Left lung (tissue), 10 donors: ENCODE data around the gene EDEM1. TPM values are rescaled to one million over a fixed set of nuclear protein-coding genes. Genes with fewer than 3 reads are reported as not detected.
A peak's percentile ranks its signal among the peaks of the same experiment; 100 is the strongest.

Experiments
- ATAC-seq: fragments of 200-7000 bp; cut with Tn5 transposase; one replicate; pipeline ENCODE4 v1.9.1; 2020; ENCODE audit warnings: moderate library complexity
- DNase-seq, 4 donors: peaks; one replicate each; pipeline ENCODE4 v3.0.0-alpha.2; 2013 to 2020
- H3K27ac ChIP-seq, 2 donors: fragments of 200-600 bp; sonication (generic) in 1 of 2; one replicate each; pipeline versions ENCODE4 v1.5.0 to v1.8.0; 2020 to 2021
- H3K27me3 ChIP-seq, 2 donors: fragments of 200-600 bp; sonication (generic) in 1 of 2; one replicate each; pipeline versions ENCODE4 v1.5.0 to v1.8.0; 2020 to 2021
- H3K36me3 ChIP-seq, 2 donors: fragments of 200-600 bp; sonication (generic) in 1 of 2; one replicate each; pipeline versions ENCODE4 v1.5.0 to v1.8.0; 2020 to 2021
- H3K4me1 ChIP-seq, 2 donors: fragments of 200-600 bp; one replicate each; pipeline ENCODE4 v1.8.0; 2021
- H3K4me3 ChIP-seq, 2 donors: fragments of 200-600 bp; sonication (generic) in 1 of 2; one replicate each; pipeline versions ENCODE4 v1.5.0 to v1.8.0; 2020 to 2021; ENCODE audit warnings: mild to moderate bottlenecking in 1 of 2
- H3K9me3 ChIP-seq, 2 donors: fragments of 200-600 bp; sonication (generic) in 1 of 2; one replicate each; pipeline versions ENCODE4 v1.5.0 to v1.8.0; 2020 to 2021
- intact Hi-C, 2 donors: fragments of 100-400 bp; cut with DNase I; formaldehyde crosslinking; loops; one replicate each; pipeline versions ENCODE4 v1.11.2 to v1.14.2; 2022
- polyA plus RNA-seq, 6 donors: library from polyadenylated mRNA; unstranded; fragments of 120-200 nt; gene quantifications; one replicate each; pipeline ENCODE4 v1.2.1, GENCODE V29; 2013; ENCODE audit not compliant: insufficient read length in 6 of 6
- total RNA-seq, 2 donors: library from RNA; stranded (reverse); fragmentation: NEBNext Ultra II Directional; extraction: Animal tissue kit (Norgen Biotek cat#: 25700); gene quantifications; one replicate each; pipeline ENCODE4 v1.2.1, GENCODE V29; 2021
- TF ChIP-seq, protein P1 (sequence below), 2 donors: fragments of 200-600 bp; sonication (generic) in 1 of 2; IDR thresholded peaks; one replicate each; pipeline versions ENCODE4 v1.5.0 to v1.8.0; 2021; ENCODE audit warnings: antibody characterized with exemption in 2 of 2
- donor health status: DM: no; HTN: yes; CAD: no.
- donor health status: DM: no; HTN: no; CAD: no.

Gene EDEM1
- total and polyA plus RNA-seq, 8 donors: 24.1 to 104 (median 28.3) TPM

DNA sequence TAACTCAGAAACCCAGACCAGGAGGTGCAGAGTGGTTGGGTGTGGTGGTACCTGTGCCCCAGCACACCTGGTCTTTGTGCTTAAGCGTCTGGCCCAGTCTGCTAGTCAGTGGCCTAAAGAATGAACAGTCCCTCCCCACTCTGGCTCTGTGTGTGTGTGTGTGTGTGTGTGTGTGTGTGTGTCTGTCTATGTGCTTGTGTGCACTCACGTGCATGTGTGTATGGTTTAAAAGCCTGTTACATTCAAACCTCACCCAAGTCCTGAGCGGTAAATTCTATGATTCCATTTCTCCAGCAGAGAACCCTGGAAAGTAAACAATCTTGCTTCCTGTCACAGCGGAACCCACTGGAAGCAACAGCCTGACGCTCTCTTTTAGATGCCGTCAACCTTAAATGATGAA is 34.2 kb downstream of the EDEM1 start:
- Histone ChIP-seq H3K9me3 (no peaks in the 10 kb centered on the region), H3K27me3 (no peaks in the 10 kb centered on the region), H3K36me3 (peaks cover 0 to 54% of the 10 kb centered on the region in 2 donors), H3K27ac (no peak overlapping the region), H3K4me1 (peaks cover 14 to 19% of the 10 kb centered on the region in 2 donors), H3K4me3 (no peak overlapping the region)
- TF ChIP-seq, protein P1, sequence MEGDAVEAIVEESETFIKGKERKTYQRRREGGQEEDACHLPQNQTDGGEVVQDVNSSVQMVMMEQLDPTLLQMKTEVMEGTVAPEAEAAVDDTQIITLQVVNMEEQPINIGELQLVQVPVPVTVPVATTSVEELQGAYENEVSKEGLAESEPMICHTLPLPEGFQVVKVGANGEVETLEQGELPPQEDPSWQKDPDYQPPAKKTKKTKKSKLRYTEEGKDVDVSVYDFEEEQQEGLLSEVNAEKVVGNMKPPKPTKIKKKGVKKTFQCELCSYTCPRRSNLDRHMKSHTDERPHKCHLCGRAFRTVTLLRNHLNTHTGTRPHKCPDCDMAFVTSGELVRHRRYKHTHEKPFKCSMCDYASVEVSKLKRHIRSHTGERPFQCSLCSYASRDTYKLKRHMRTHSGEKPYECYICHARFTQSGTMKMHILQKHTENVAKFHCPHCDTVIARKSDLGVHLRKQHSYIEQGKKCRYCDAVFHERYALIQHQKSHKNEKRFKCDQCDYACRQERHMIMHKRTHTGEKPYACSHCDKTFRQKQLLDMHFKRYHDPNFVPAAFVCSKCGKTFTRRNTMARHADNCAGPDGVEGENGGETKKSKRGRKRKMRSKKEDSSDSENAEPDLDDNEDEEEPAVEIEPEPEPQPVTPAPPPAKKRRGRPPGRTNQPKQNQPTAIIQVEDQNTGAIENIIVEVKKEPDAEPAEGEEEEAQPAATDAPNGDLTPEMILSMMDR (IDR thresholded peaks at IDR 0.05): no peak
- intact Hi-C loops: no loop called here
- DNase-seq (no peak), ATAC-seq (no peak)

GRCh38 chr3:5222283-5223005 is 34.9 kb downstream of the EDEM1 start:
- Histone ChIP-seq H3K27me3 (no peaks in the 10 kb centered on the region), H3K4me3 (no peak overlapping the region), H3K27ac (no peak overlapping the region), H3K9me3 (no peaks in the 10 kb centered on the region), H3K4me1 (peaks cover 14 to 19% of the 10 kb centered on the region in 2 donors), H3K36me3 (peaks cover 0 to 47% of the 10 kb centered on the region in 2 donors)
- intact Hi-C loops: no loop called here
- DNase-seq: no peak
- ATAC-seq: no peak
- TF ChIP-seq, protein P1 (IDR thresholded peaks at IDR 0.05): no peak

DNA sequence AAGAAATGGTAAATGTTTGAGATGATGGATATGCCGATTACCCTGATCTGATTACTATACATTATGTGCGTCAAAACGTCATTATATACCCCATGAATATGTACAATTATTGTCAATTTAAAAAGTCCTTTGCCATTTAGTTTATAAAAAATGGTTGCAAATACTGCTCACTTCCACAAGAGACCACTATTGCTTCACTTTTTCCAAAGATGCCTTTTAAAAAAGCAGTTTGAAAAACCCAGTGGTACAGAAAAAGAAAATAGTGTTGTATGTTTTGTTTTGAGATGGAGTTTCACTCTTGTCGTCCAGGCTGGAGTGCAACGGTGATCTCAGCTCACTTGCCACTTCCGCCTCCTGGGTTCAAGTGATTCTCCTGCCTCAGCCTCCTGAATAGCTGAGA is 39.3 kb downstream of the EDEM1 start:
- no peak overlapping the region for H3K27ac ChIP-seq
- DNase-seq (peak in 2 of 4 donors; percentile 12 to 30), ATAC-seq (peak; percentile 30)
- TF ChIP-seq, protein P1 (IDR thresholded peaks at IDR 0.05): peak in 1 of 2 donors; percentile 11
- H3K4me1 ChIP-seq: no peaks in the 10 kb centered on the region
- no peaks in the 10 kb centered on the region for H3K9me3 ChIP-seq
- H3K27me3 ChIP-seq: no peaks in the 10 kb centered on the region
- intact Hi-C loops: no loop called here
- H3K36me3 ChIP-seq: peaks cover 0 to 12% of the 10 kb centered on the region in 2 donors
- H3K4me3 ChIP-seq: no peak overlapping the region

- ATAC-seq: no peak
- Histone ChIP-seq H3K4me3 (no peak overlapping the region), H3K27me3 (no peaks in the 10 kb centered on the region), H3K9me3 (no peaks in the 10 kb centered on the region), H3K27ac (no peak overlapping the region), H3K4me1 (no peaks in the 10 kb centered on the region), H3K36me3 (peaks cover 0 to 2% of the 10 kb centered on the region in 2 donors)
- TF ChIP-seq, protein P1 (IDR thresholded peaks at IDR 0.05): no peak
- intact Hi-C loops: no loop called here
- no peak for DNase-seq
Measured at GRCh38 chr3:5227812-5228211, 40.3 kb downstream of the EDEM1 start.

DNA sequence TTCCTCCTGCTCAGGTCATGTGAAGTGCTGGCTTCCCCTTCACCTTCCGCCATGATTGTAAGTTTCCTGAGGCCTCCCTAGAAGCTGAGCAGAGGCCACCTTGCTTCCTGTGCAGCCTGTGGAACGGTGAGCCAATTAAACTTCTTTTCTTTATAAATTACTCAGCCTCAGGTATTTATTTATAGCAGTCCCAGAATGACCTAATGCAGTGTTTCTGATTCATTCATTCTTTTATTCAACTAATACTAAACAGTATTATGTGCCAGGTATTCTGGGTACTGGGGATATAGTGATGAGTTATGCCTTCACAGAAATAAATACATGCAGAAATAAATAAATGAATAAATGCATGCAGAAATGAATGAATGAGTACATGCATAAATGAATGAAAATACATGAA is 41.9 kb downstream of the EDEM1 start:
- Histone ChIP-seq H3K4me3 (no peak overlapping the region), H3K36me3 (no peaks in the 10 kb centered on the region), H3K4me1 (no peaks in the 10 kb centered on the region), H3K9me3 (no peaks in the 10 kb centered on the region), H3K27me3 (no peaks in the 10 kb centered on the region), H3K27ac (no peak overlapping the region)
- TF ChIP-seq, protein P1 (IDR thresholded peaks at IDR 0.05): no peak
- DNase-seq (no peak), ATAC-seq (no peak)
- intact Hi-C loops: no loop called here
